Activated CD8-positive, alpha-beta memory T cell treated with anti-CD3 and anti-CD28 coated beads, Interleukin-2, amount 10 ng/mL, durations not matched to agents 7 days and 5 days (primary cell): Measurements from ENCODE around the gene GPX2. TPM values are rescaled to one million over a fixed set of nuclear protein-coding genes. Genes with fewer than 3 reads are reported as not detected.
A peak's percentile ranks its signal among the peaks of the same experiment; 100 is the strongest.

Source experiments
- ATAC-seq: fragments of 150-1000 bp; cut with Tn5 transposase; one replicate; pipeline ENCODE4 v1.10.0; 2021; ENCODE audit warnings: moderate library complexity
- CTCF ChIA-PET: fragments of 350-600 bp; sonication (Branson Sonifier 250); formaldehyde crosslinking; loops from one replicate; lab custom pipeline; 2021; ENCODE audit warnings: antibody characterized with exemption; lab: Charles Lee
- DNase-seq: peaks from one replicate; pipeline ENCODE4 v3.0.0-alpha.2; 2020
- H3K27ac Mint-ChIP-seq: one replicate; pipeline ENCODE4 v1.8.0; 2021; ENCODE audit warnings: mild to moderate bottlenecking, mixed read lengths
- H3K27me3 Mint-ChIP-seq: one replicate; pipeline ENCODE4 v1.8.0; 2021; ENCODE audit warnings: mixed read lengths
- H3K36me3 Mint-ChIP-seq: one replicate; pipeline ENCODE4 v1.8.0; 2021; ENCODE audit warnings: mild to moderate bottlenecking, mixed read lengths
- H3K4me1 Mint-ChIP-seq: one replicate; pipeline ENCODE4 v1.8.0; 2021; ENCODE audit warnings: mixed read lengths
- H3K4me3 Mint-ChIP-seq: one replicate; pipeline ENCODE4 v1.8.0; 2021; ENCODE audit warnings: mild to moderate bottlenecking, moderate library complexity, mixed read lengths
- H3K9me3 Mint-ChIP-seq: one replicate; pipeline ENCODE4 v1.8.0; 2022; ENCODE audit warnings: low read depth, mixed read lengths
- total RNA-seq, 2 experiments: library from RNA; stranded (reverse); gene quantifications; one replicate each; pipeline ENCODE4 v1.2.3, GENCODE V29; 2021

Gene GPX2
- total RNA-seq, 2 experiments from 2014 or later, result not detected

GRCh38 chr14:64944041-64944440, 1.5 kb upstream of the GPX2 start:
- Mint-ChIP-seq H3K9me3 (no peaks in the 10 kb centered on the region), H3K4me1 (peaks cover 19% of the 10 kb centered on the region), H3K27me3 (no peaks in the 10 kb centered on the region), H3K36me3 (peaks cover 6% of the 10 kb centered on the region), H3K4me3 (no peak overlapping the region), H3K27ac (no peak overlapping the region)
- no peak for DNase-seq
- ATAC-seq, result no peak
- CTCF ChIA-PET, result interaction anchor here (0.9 to 1.3 kb wide), 3 partner anchors 9 to 121 kb away, joined by 3 to 4 read pairs (median 3); no protein-coding TSS in a partner anchor

DNA sequence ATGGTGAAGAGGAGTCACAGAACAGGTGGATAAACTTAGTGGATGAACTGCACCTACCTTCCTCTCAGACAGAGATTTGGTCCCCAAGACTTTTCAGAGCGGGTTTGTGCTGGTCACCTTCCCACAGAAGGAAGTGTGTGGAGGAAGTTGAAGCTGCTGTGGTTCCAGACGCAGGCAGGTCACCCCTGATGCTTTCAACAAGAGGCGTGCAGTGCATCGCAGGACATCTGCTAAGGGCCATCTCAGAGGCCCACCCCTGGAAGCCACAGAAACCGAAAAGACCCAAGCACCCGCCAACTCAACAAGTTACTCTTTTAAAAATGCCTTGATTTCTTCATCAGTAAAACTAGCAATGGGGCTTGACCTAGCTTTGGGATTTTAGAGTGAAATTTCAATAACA, 1.0 kb upstream of the GPX2 start:
- ATAC-seq (no peak), DNase-seq (peak; percentile 33)
- CTCF ChIA-PET, result interaction anchor here (0.9 to 1.3 kb wide), 3 partner anchors 9 to 121 kb away, joined by 3 to 4 read pairs (median 3); no protein-coding TSS in a partner anchor
- peaks cover 19% of the 10 kb centered on the region for H3K4me1 Mint-ChIP-seq
- no peak overlapping the region for H3K27ac Mint-ChIP-seq
- no peaks in the 10 kb centered on the region for H3K27me3 Mint-ChIP-seq
- no peak overlapping the region for H3K4me3 Mint-ChIP-seq
- peaks cover 6% of the 10 kb centered on the region for H3K36me3 Mint-ChIP-seq
- H3K9me3 Mint-ChIP-seq, result no peaks in the 10 kb centered on the region

GRCh38 chr14:64940336-64940910, 2.1 kb downstream of the GPX2 start:
- no peaks in the 10 kb centered on the region for H3K9me3 Mint-ChIP-seq
- H3K4me3 Mint-ChIP-seq, result no peak overlapping the region
- CTCF ChIA-PET, result interaction anchor here (2.6 kb wide), 1 partner anchor 17 kb away, joined by 7 read pairs; no protein-coding TSS in a partner anchor
- H3K4me1 Mint-ChIP-seq, result peaks cover 29% of the 10 kb centered on the region
- no peaks in the 10 kb centered on the region for H3K27me3 Mint-ChIP-seq
- no peak overlapping the region for H3K27ac Mint-ChIP-seq
- H3K36me3 Mint-ChIP-seq, result peaks cover 13% of the 10 kb centered on the region
- ATAC-seq (no peak), DNase-seq (no peak)

GRCh38 chr14:64939817-64940190, 2.7 kb downstream of the GPX2 start:
- H3K4me3 Mint-ChIP-seq, result no peak overlapping the region
- peaks cover 15% of the 10 kb centered on the region for H3K36me3 Mint-ChIP-seq
- H3K4me1 Mint-ChIP-seq, result peaks cover 34% of the 10 kb centered on the region
- no peaks in the 10 kb centered on the region for H3K27me3 Mint-ChIP-seq
- DNase-seq, result no peak
- CTCF ChIA-PET, result no interaction called here
- H3K27ac Mint-ChIP-seq, result no peak overlapping the region
- no peaks in the 10 kb centered on the region for H3K9me3 Mint-ChIP-seq
- no peak for ATAC-seq

DNA sequence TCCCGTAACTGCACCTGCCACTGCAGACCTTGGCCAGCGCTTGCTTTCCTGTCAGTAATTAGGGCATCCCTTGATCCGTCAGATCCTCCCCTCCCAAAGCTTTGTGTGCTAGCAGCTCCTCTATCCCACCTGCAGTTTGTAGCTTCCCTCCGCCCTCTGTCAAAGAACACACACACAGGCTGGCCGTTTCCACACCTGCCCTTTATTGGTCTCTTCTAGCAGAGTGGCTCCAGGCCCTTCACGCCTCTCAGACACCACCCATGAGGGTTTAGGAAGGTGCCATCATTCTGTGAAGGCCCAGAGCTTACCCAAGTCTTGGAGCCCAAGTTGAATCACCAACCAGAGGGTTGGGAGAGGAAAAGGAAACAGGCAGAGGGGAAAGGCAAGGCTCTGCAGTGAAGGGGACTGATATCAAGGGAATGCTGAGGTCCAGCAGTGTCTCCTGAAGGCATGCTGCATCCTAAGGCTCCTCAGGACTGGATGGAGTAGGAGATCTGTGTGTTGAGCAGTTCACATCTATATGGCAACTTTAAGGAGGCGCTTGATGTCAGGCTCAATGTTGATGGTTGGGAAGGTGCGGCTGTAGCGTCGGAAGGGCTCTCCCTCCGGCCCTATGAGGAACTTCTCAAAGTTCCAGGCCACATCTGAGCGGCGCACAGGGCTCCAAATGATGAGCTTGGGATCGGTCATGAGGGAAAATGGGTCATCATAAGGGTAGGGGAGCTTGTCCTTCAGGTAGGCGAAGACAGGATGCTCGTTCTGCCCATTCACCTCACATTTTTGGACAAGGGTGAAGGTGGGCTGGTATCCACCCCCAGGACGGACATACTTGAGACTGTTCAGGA, 3.4 kb downstream of the GPX2 start:
- no peak overlapping the region for H3K4me3 Mint-ChIP-seq
- H3K27ac Mint-ChIP-seq, result no peak overlapping the region
- no peaks in the 10 kb centered on the region for H3K9me3 Mint-ChIP-seq
- peak; percentile 31 for DNase-seq
- H3K36me3 Mint-ChIP-seq, result peaks cover 19% of the 10 kb centered on the region
- H3K27me3 Mint-ChIP-seq, result no peaks in the 10 kb centered on the region
- CTCF ChIA-PET, result no interaction called here
- peaks cover 35% of the 10 kb centered on the region for H3K4me1 Mint-ChIP-seq
- ATAC-seq, result no peak

DNA sequence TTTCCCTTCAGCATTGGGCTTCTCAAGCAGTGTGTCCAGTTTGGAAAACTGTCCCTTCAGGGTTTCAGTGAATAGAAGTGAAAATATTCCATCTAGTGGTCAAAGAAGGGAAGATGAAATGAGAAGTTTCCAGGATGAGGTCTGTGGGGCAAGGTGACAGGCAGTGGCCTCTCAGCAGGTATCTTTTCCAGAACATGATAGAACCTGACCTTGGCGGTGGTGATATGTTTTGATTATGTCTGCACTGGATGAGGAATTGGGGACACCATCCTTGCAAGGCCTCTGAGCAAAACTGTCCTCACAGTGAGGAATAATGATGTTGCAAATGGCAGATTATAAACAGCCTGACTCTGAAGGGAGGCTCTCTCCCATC, 4.7 kb downstream of the GPX2 start:
- Mint-ChIP-seq H3K36me3 (peaks cover 27% of the 10 kb centered on the region), H3K4me3 (no peak overlapping the region), H3K9me3 (no peaks in the 10 kb centered on the region), H3K4me1 (peaks cover 22% of the 10 kb centered on the region), H3K27me3 (no peaks in the 10 kb centered on the region), H3K27ac (no peak overlapping the region)
- DNase-seq, result no peak
- CTCF ChIA-PET, result interaction anchor here (1.2 kb wide), 1 partner anchor 12 kb away, joined by 4 read pairs; no protein-coding TSS in a partner anchor
- ATAC-seq, result no peak

GRCh38 chr14:64937171-64937820, 5.2 kb downstream of the GPX2 start:
- ATAC-seq, result no peak
- Mint-ChIP-seq H3K36me3 (peaks cover 31% of the 10 kb centered on the region), H3K4me1 (peaks cover 20% of the 10 kb centered on the region), H3K27me3 (no peaks in the 10 kb centered on the region), H3K27ac (peak overlapping the region; percentile 13), H3K9me3 (no peaks in the 10 kb centered on the region), H3K4me3 (no peak overlapping the region)
- DNase-seq, result no peak
- CTCF ChIA-PET, result interaction anchor here (1.2 to 1.5 kb wide), 3 partner anchors 10 to 57 kb away, joined by 4 to 5 read pairs (median 5); no protein-coding TSS in a partner anchor

DNA sequence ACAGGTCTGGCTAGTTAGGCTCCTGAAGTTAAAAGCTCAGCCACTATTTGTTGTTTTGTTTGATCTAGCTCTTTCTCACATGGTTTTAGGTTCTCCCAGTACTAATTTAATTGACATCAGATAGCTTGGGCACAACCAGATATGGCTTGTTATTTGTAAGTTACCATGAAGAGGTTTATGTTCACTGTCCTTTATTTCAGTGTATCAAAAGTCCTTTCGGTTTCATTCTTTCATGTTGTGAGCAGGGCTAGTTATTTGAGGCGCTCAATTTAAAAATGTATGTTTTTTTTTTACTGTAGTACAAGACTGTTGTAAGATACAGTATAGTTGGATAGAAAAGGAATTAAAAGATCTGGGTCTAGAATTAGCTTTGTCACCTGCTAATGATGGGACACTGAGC, 7.0 kb downstream of the GPX2 start:
- DNase-seq, result no peak
- H3K36me3 Mint-ChIP-seq, result peaks cover 38% of the 10 kb centered on the region
- H3K27me3 Mint-ChIP-seq, result no peaks in the 10 kb centered on the region
- H3K4me3 Mint-ChIP-seq, result peak overlapping the region; percentile 50
- H3K27ac Mint-ChIP-seq, result peak overlapping the region; percentile 77
- ATAC-seq, result peak; percentile 81
- CTCF ChIA-PET, result interaction anchor here (0.7 to 1.2 kb wide), 4 partner anchors 30 to 112 kb away, joined by 3 to 4 read pairs (median 3); no protein-coding TSS in a partner anchor
- no peaks in the 10 kb centered on the region for H3K9me3 Mint-ChIP-seq
- peaks cover 23% of the 10 kb centered on the region for H3K4me1 Mint-ChIP-seq

GRCh38 chr14:64934338-64934929, 8.1 kb downstream of the GPX2 start:
- Mint-ChIP-seq H3K9me3 (no peaks in the 10 kb centered on the region), H3K27ac (peak overlapping the region; percentile 0), H3K36me3 (peaks cover 43% of the 10 kb centered on the region), H3K4me3 (no peak overlapping the region), H3K4me1 (peaks cover 26% of the 10 kb centered on the region), H3K27me3 (no peaks in the 10 kb centered on the region)
- ATAC-seq (no peak), DNase-seq (no peak)
- CTCF ChIA-PET, result interaction anchor here (0.6 kb wide), 1 partner anchor 265 kb away, joined by 3 read pairs; no protein-coding TSS in a partner anchor

GRCh38 chr14:64932231-64932630, 10.3 kb downstream of the GPX2 start:
- CTCF ChIA-PET, result interaction anchor here (1.5 kb wide), 1 partner anchor 21 kb away, joined by 7 read pairs; no protein-coding TSS in a partner anchor
- Mint-ChIP-seq H3K27me3 (no peaks in the 10 kb centered on the region), H3K4me3 (no peak overlapping the region), H3K36me3 (peaks cover 41% of the 10 kb centered on the region), H3K4me1 (peaks cover 22% of the 10 kb centered on the region), H3K27ac (no peak overlapping the region), H3K9me3 (no peaks in the 10 kb centered on the region)
- DNase-seq (no peak), ATAC-seq (no peak)

- ATAC-seq (no peak), DNase-seq (no peak)
- H3K27me3 Mint-ChIP-seq, result no peaks in the 10 kb centered on the region
- CTCF ChIA-PET, result interaction anchor here (1.5 kb wide), 1 partner anchor 20 kb away, joined by 7 read pairs; no protein-coding TSS in a partner anchor
- no peak overlapping the region for H3K4me3 Mint-ChIP-seq
- H3K36me3 Mint-ChIP-seq, result peaks cover 49% of the 10 kb centered on the region
- no peaks in the 10 kb centered on the region for H3K9me3 Mint-ChIP-seq
- no peak overlapping the region for H3K27ac Mint-ChIP-seq
- peaks cover 30% of the 10 kb centered on the region for H3K4me1 Mint-ChIP-seq
Observed at GRCh38 chr14:64931123-64931522, 11.4 kb downstream of the GPX2 start.

- Mint-ChIP-seq H3K27ac (no peak overlapping the region), H3K9me3 (no peaks in the 10 kb centered on the region), H3K4me3 (no peak overlapping the region), H3K27me3 (no peaks in the 10 kb centered on the region), H3K36me3 (peaks cover 50% of the 10 kb centered on the region), H3K4me1 (peaks cover 26% of the 10 kb centered on the region)
- no peak for ATAC-seq
- no peak for DNase-seq
- CTCF ChIA-PET, result interaction anchor here (1.5 kb wide), 1 partner anchor 19 kb away, joined by 7 read pairs; no protein-coding TSS in a partner anchor
Observed at GRCh38 chr14:64930085-64930843, 12.3 kb downstream of the GPX2 start.
